ENCODE measurements around the gene GALNT10.

GALNT10 gene

GRCh38 chr5:154179846-154180710 is 10.5 kb upstream of the GALNT10 start:
- DNase-seq: peak; percentile 23

GRCh38 chr5:154181161-154181560 is 9.4 kb upstream of the GALNT10 start:
- DNase-seq: no peak

- DNase-seq: no peak
Measured at GRCh38 chr5:154189256-154189818, 1.2 kb upstream of the GALNT10 start.

GRCh38 chr5:154189819-154190594 is 526 bp upstream of the GALNT10 start:
- peak; percentile 69 for DNase-seq

GRCh38 chr5:154191467-154192261 is 1.1 kb downstream of the GALNT10 start:
- DNase-seq: no peak

GRCh38 chr5:154193283-154193682 is 2.8 kb downstream of the GALNT10 start:
- no peak for DNase-seq

- DNase-seq: no peak
Measured at GRCh38 chr5:154193701-154194121, 3.2 kb downstream of the GALNT10 start.

GRCh38 chr5:154194345-154195329 is 4.1 kb downstream of the GALNT10 start:
- DNase-seq: no peak

- DNase-seq: no peak
Measured at GRCh38 chr5:154196281-154196680, 5.7 kb downstream of the GALNT10 start.

GRCh38 chr5:154196955-154197652 is 6.6 kb downstream of the GALNT10 start:
- no peak for DNase-seq

GRCh38 chr5:154197801-154198491 is 7.4 kb downstream of the GALNT10 start:
- peak; percentile 16 for DNase-seq

- no peak for DNase-seq
Measured at GRCh38 chr5:154198611-154199230, 8.2 kb downstream of the GALNT10 start.

GRCh38 chr5:154199263-154199662 is 8.7 kb downstream of the GALNT10 start:
- no peak for DNase-seq

GRCh38 chr5:154199671-154200220 is 9.2 kb downstream of the GALNT10 start:
- DNase-seq: no peak

- no peak for DNase-seq
Measured at GRCh38 chr5:154200221-154200620, 9.7 kb downstream of the GALNT10 start.

GRCh38 chr5:154201108-154201769 is 10.7 kb downstream of the GALNT10 start:
- DNase-seq: no peak

- DNase-seq: peak; percentile 14
Measured at GRCh38 chr5:154202379-154203260, 12.1 kb downstream of the GALNT10 start.

All from effector CD4-positive, alpha-beta T cell (primary cell).